ENCODE data around the gene KLK6.
A peak's percentile ranks its signal among the peaks of the same experiment; 100 is the strongest.

DNA sequence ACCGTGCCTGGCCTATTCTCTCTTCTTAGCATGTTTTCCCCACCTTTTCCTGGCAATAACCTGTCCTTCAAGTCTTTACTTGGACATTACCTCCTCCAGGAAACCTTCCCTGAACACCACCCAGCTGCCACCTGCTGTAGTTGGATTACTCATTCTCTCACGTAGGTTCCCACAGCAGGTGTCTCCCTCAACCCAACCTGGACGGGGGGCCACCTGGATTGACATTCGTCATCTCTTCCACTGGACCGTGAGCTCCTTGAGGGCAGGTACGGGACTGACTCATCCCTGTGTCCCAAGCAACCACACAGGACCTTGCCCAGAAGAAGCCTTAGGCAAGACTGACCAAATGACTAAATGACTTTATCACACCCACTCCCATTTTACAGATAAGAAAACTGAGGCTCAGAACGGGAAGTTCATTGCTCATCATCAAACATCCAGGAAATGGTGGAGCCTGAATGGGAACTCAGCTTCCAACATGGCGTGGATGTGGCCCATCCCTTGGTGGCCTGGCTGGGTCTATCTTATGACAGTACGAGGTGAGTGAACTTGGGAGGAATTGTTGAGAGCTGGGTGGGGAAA lies 3.5 kb upstream of the KLK6 start:
- TF ChIP-seq, protein P1, sequence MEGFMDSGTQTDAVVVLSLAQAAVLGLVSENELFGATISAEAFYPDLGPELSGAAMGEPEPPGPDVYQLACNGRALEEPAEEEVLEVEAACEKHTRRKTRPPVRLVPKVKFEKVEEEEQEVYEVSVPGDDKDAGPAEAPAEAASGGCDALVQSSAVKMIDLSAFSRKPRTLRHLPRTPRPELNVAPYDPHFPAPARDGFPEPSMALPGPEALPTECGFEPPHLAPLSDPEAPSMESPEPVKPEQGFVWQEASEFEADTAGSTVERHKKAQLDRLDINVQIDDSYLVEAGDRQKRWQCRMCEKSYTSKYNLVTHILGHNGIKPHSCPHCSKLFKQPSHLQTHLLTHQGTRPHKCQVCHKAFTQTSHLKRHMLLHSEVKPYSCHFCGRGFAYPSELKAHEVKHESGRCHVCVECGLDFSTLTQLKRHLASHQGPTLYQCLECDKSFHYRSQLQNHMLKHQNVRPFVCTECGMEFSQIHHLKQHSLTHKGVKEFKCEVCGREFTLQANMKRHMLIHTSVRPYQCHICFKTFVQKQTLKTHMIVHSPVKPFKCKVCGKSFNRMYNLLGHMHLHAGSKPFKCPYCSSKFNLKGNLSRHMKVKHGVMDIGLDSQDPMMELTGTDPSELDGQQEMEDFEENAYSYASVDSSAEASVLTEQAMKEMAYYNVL (CRISPR knock-in tag; IDR thresholded peaks at IDR 0.05; ENCODE audit: borderline replicate concordance): no peak
- TF ChIP-seq ZBTB7B (CRISPR knock-in tag; IDR thresholded peaks at IDR 0.05) (no peak), RFX3 (CRISPR knock-in tag; IDR thresholded peaks at IDR 0.05) (no peak), SETDB1 (CRISPR knock-in tag; IDR thresholded peaks at IDR 0.05; ENCODE audit: borderline replicate concordance) (no peak), ZNF850 (CRISPR knock-in tag; conservative IDR thresholded peaks at IDR 0.05) (no peak), STAG1 (CRISPR knock-in tag; IDR thresholded peaks at IDR 0.05) (no peak), ZNF253 (CRISPR knock-in tag; IDR thresholded peaks at IDR 0.05; ENCODE audit: borderline replicate concordance) (no peak), ZNF629 (CRISPR knock-in tag; conservative IDR thresholded peaks at IDR 0.05) (peak; percentile 57; the same call in 1 of the 2 replicates), ELF4 (CRISPR knock-in tag; IDR thresholded peaks at IDR 0.05; ENCODE audit: borderline replicate concordance) (no peak)
- TF ChIP-seq, protein P2, sequence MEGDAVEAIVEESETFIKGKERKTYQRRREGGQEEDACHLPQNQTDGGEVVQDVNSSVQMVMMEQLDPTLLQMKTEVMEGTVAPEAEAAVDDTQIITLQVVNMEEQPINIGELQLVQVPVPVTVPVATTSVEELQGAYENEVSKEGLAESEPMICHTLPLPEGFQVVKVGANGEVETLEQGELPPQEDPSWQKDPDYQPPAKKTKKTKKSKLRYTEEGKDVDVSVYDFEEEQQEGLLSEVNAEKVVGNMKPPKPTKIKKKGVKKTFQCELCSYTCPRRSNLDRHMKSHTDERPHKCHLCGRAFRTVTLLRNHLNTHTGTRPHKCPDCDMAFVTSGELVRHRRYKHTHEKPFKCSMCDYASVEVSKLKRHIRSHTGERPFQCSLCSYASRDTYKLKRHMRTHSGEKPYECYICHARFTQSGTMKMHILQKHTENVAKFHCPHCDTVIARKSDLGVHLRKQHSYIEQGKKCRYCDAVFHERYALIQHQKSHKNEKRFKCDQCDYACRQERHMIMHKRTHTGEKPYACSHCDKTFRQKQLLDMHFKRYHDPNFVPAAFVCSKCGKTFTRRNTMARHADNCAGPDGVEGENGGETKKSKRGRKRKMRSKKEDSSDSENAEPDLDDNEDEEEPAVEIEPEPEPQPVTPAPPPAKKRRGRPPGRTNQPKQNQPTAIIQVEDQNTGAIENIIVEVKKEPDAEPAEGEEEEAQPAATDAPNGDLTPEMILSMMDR (CRISPR knock-in tag; IDR thresholded peaks at IDR 0.05): no peak
- TF ChIP-seq, protein P3, sequence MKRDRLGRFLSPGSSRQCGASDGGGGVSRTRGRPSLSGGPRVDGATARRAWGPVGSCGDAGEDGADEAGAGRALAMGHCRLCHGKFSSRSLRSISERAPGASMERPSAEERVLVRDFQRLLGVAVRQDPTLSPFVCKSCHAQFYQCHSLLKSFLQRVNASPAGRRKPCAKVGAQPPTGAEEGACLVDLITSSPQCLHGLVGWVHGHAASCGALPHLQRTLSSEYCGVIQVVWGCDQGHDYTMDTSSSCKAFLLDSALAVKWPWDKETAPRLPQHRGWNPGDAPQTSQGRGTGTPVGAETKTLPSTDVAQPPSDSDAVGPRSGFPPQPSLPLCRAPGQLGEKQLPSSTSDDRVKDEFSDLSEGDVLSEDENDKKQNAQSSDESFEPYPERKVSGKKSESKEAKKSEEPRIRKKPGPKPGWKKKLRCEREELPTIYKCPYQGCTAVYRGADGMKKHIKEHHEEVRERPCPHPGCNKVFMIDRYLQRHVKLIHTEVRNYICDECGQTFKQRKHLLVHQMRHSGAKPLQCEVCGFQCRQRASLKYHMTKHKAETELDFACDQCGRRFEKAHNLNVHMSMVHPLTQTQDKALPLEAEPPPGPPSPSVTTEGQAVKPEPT (CRISPR knock-in tag; IDR thresholded peaks at IDR 0.05; ENCODE audit: low read depth): no peak
- TF ChIP-seq, protein P4, sequence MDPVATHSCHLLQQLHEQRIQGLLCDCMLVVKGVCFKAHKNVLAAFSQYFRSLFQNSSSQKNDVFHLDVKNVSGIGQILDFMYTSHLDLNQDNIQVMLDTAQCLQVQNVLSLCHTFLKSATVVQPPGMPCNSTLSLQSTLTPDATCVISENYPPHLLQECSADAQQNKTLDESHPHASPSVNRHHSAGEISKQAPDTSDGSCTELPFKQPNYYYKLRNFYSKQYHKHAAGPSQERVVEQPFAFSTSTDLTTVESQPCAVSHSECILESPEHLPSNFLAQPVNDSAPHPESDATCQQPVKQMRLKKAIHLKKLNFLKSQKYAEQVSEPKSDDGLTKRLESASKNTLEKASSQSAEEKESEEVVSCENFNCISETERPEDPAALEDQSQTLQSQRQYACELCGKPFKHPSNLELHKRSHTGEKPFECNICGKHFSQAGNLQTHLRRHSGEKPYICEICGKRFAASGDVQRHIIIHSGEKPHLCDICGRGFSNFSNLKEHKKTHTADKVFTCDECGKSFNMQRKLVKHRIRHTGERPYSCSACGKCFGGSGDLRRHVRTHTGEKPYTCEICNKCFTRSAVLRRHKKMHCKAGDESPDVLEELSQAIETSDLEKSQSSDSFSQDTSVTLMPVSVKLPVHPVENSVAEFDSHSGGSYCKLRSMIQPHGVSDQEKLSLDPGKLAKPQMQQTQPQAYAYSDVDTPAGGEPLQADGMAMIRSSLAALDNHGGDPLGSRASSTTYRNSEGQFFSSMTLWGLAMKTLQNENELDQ (CRISPR knock-in tag; IDR thresholded peaks at IDR 0.05; ENCODE audit: borderline replicate concordance): no peak

All from HepG2 (cell line).